H1 (cell line): ENCODE results near the gene GABRG2. TPM values are rescaled to one million over a fixed set of nuclear protein-coding genes. Genes with fewer than 3 reads are reported as not detected.

Experiments
- ASH2L ChIP-seq: fragments of 200-600, 300-600 bp; sonication (generic); IDR thresholded peaks from one replicate; pipeline ENCODE4 v1.7.1; 2017; ENCODE audit warnings: low read length
- BRCA1 ChIP-seq: IDR thresholded peaks from 2 replicates; pipeline ENCODE4 v1.6.1; 2012; ENCODE audit warnings: low read depth, low read length, improper control_type of control experiment
- FOSL1 ChIP-seq: IDR thresholded peaks from 2 replicates; pipeline ENCODE4 v1.6.1; 2011; ENCODE audit warnings: mild to moderate bottlenecking, low read depth, low read length, moderate library complexity; ENCODE audit not compliant: insufficient read depth
- KDM1A ChIP-seq: fragments of 200-600, 300-600 bp; sonication (generic); IDR thresholded peaks from 2 replicates; pipeline ENCODE4 v1.7.1; 2016; ENCODE audit warnings: mild to moderate bottlenecking, low read length, borderline replicate concordance
- SP1 ChIP-seq: IDR thresholded peaks from 2 replicates; pipeline ENCODE4 v1.6.1; 2011; ENCODE audit warnings: low read depth, low read length
- polyA plus RNA-seq, 7 experiments: library from polyadenylated mRNA; depleted of rRNA in 3 of 7; stranded (reverse) in 5 of 7; unstranded in 2 of 7; fragments of >200 nt in 5 of 7; fragments of 200-250 nt in 2 of 7; gene quantifications; 1 replicate in 5 of 7; 2 replicates in 1 of 7; 4 replicates in 1 of 7; pipeline versions ENCODE4 v1.2.1 to v1.2.3, GENCODE V29; 2011 to 2013; ENCODE audit warnings: missing spikeins in 2 of 7, mixed read lengths in 2 of 7
- total RNA-seq: library from RNA; stranded (reverse); fragmentation: NEBNext Ultra II Directional; extraction: Animal tissue kit (Norgen Biotek cat#: 25700); gene quantifications from 2 replicates; pipeline ENCODE4 v1.2.1, GENCODE V29; 2021

Gene GABRG2
- total and polyA plus RNA-seq, 2 of the 8 experiments (the other 6 are each of a cell fraction or from before 2014, with no cell fraction given): 2.0 to 2.8 TPM

- TF ChIP-seq FOSL1 (no peak), KDM1A (no peak), ASH2L (no peak), SP1 (no peak), BRCA1 (no peak)
- TF ChIP-seq, all 59 proteins: peak for 0
Measured at GRCh38 chr5:162187371-162187770, 119.8 kb downstream of the GABRG2 start (continued).
